K562 (cell line): ENCODE results near the gene FBN3. TPM values are rescaled to one million over a fixed set of nuclear protein-coding genes. Genes with fewer than 3 reads are reported as not detected.

Experiments used
- CCNT2 ChIP-seq: IDR thresholded peaks from 2 replicates; pipeline ENCODE4 v1.6.1; 2011; ENCODE audit warnings: borderline replicate concordance, low read depth, mild to moderate bottlenecking, moderate library complexity, mixed read lengths, low read length; ENCODE audit not compliant: insufficient read length; ENCODE audit errors: extremely low read depth
- JUND ChIP-seq, 2 experiments: IDR thresholded peaks; 2 replicates in 1 of 2; 3 replicates in 1 of 2; pipeline ENCODE4 v1.6.1; 2011; ENCODE audit warnings: borderline replicate concordance in 2 of 2, low read depth in 2 of 2, low read length in 2 of 2, improper control_type of control experiment in 1 of 2, missing biosample characterization in 1 of 2, missing genetic modification characterization in 1 of 2, missing genetic modification reagents in 1 of 2
- SETDB1 ChIP-seq: IDR thresholded peaks from one replicate; pipeline ENCODE4 v1.6.1; 2012; ENCODE audit warnings: low read length, control low read depth, inconsistent platforms
- ZC3H4 ChIP-seq: sonication (generic); formaldehyde crosslinking; IDR thresholded peaks from 2 replicates; pipeline ENCODE4 v1.9.0; 2021; ENCODE audit warnings: missing genetic modification reagents, borderline replicate concordance
- ZNF124 ChIP-seq: sonication (generic); formaldehyde crosslinking; IDR thresholded peaks from 2 replicates; pipeline ENCODE4 v1.8.1; 2022; ENCODE audit warnings: missing genetic modification reagents
- ZNF282 ChIP-seq: sonication (generic); formaldehyde crosslinking; IDR thresholded peaks from 2 replicates; pipeline ENCODE4 v1.8.1; 2023; ENCODE audit warnings: missing genetic modification reagents
- ZNF668 ChIP-seq: fragments of 250-450 bp; sonication (Bioruptor Pico); IDR thresholded peaks from 2 replicates; pipeline ENCODE4 v1.8.0; 2022; ENCODE audit warnings: mild to moderate bottlenecking, inconsistent platforms
- polyA plus RNA-seq, 8 experiments: library from polyadenylated mRNA; depleted of rRNA in 4 of 8; stranded (reverse) in 5 of 8; unstranded in 3 of 8; fragments of >200 nt; fragmentation: Nextera tagmentation in 2 of 8; fragmentation: Illumina TruSeq in 1 of 8; extraction: Ambion mirVana in 2 of 8; extraction: Trizol in 1 of 8; gene quantifications; 2 replicates each; pipeline versions ENCODE4 v1.2.1 to v1.2.3, GENCODE V29; 2011 to 2014; ENCODE audit warnings: inconsistent platforms in 1 of 8, missing spikeins in 1 of 8
- total RNA-seq, 7 experiments: library from RNA; depleted of rRNA in 6 of 7; stranded (reverse); fragments of >200 nt in 6 of 7; fragmentation: Illumina TruSeq in 2 of 7; extraction: Trizol in 2 of 7; gene quantifications; 2 replicates each; pipeline versions ENCODE4 v1.2.1 to v1.2.3, GENCODE V29; 2011 to 2021; ENCODE audit warnings: low replicate concordance in 1 of 7
- TF ChIP-seq, protein P1 (sequence below): IDR thresholded peaks from 2 replicates; pipeline ENCODE4 v1.6.1; 2014; ENCODE audit warnings: antibody characterized with exemption
- TF ChIP-seq, protein P2 (sequence below), 2 experiments: fragments of 450-650 bp in 1 of 2; sonication (generic) in 1 of 2; formaldehyde crosslinking in 1 of 2; IDR thresholded peaks in 1 of 2; conservative IDR thresholded peaks in 1 of 2; 2 replicates each; pipeline versions ENCODE4 v1.6.1 to v1.8.1; 2016 to 2023; ENCODE audit warnings: mild to moderate bottlenecking in 2 of 2, moderate library complexity in 2 of 2, inconsistent platforms in 1 of 2, missing genetic modification reagents in 1 of 2
- TF ChIP-seq, protein P3 (sequence below), 3 experiments: fragments of 200-800 bp in 1 of 3; sonication (Bioruptor generic) in 1 of 3; sonication (generic) in 1 of 3; formaldehyde crosslinking in 1 of 3; IDR thresholded peaks; 2 replicates each; pipeline versions ENCODE4 v1.6.1 to v1.8.0; 2016 to 2022; ENCODE audit warnings: mild to moderate bottlenecking in 2 of 3, missing compliant biosample characterization in 2 of 3, missing genetic modification characterization in 2 of 3, missing genetic modification reagents in 1 of 3
- TF ChIP-seq, protein P4 (sequence below): sonication (generic); formaldehyde crosslinking; IDR thresholded peaks from 2 replicates; pipeline ENCODE4 v1.8.1; 2023; ENCODE audit warnings: missing genetic modification reagents, mild to moderate bottlenecking, borderline replicate concordance

FBN3 gene
- total and polyA plus RNA-seq, 9 of the 15 experiments (the other 6 are each of a cell fraction or from before 2014, with no cell fraction given), result under 0.01 to 0.29 (median 0.01) TPM; not detected in 4

DNA sequence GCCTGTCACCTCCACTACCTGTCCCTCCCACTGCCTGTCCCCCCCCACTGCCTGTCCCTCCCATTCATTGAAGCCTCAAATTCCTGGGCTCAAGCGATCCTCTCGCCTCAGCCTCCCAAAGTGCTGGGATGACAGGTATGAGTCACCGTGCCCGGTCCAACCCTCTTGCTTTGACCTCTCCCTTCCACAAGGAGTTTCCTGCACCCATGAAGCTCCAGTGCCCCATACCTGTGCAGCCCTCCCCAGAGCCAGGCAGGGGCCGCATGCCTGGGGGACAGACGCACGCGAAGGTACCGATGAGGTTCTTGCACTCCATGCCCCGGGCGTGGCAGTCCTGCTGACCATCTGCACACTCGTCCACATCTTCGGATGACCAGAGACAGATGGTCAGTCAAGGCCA is 62.5 kb downstream of the FBN3 start (continued):
- TF ChIP-seq, protein P1, sequence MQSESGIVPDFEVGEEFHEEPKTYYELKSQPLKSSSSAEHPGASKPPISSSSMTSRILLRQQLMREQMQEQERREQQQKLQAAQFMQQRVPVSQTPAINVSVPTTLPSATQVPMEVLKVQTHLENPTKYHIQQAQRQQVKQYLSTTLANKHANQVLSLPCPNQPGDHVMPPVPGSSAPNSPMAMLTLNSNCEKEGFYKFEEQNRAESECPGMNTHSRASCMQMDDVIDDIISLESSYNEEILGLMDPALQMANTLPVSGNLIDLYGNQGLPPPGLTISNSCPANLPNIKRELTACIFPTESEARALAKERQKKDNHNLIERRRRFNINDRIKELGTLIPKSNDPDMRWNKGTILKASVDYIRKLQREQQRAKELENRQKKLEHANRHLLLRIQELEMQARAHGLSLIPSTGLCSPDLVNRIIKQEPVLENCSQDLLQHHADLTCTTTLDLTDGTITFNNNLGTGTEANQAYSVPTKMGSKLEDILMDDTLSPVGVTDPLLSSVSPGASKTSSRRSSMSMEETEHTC, result no peak
- TF ChIP-seq, protein P2, sequence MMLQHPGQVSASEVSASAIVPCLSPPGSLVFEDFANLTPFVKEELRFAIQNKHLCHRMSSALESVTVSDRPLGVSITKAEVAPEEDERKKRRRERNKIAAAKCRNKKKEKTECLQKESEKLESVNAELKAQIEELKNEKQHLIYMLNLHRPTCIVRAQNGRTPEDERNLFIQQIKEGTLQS (IDR thresholded peaks at IDR 0.05), result peak; percentile 60
- TF ChIP-seq, protein P2 (CRISPR knock-in tag; conservative IDR thresholded peaks at IDR 0.05), result no peak
- TF ChIP-seq ZNF668 (CRISPR knock-in tag), result no peak
- TF ChIP-seq CCNT2, result no peak
- no peak for TF ChIP-seq ZNF282
- no peak for TF ChIP-seq ZNF124 (CRISPR knock-in tag)
- TF ChIP-seq JUND (IDR thresholded peaks at IDR 0.05; ENCODE audit: borderline replicate concordance, low read depth, low read length), result peak; percentile 60
- TF ChIP-seq JUND (tag; IDR thresholded peaks at IDR 0.05; ENCODE audit: borderline replicate concordance, low read depth, low read length), result no peak; the same call in 2 of the 3 replicates
- TF ChIP-seq, protein P3, sequence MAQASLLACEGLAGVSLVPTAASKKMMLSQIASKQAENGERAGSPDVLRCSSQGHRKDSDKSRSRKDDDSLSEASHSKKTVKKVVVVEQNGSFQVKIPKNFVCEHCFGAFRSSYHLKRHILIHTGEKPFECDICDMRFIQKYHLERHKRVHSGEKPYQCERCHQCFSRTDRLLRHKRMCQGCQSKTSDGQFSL (CRISPR knock-in tag; IDR thresholded peaks at IDR 0.05), result peak; percentile 73
- TF ChIP-seq, protein P3 (tag; IDR thresholded peaks at IDR 0.05), result no peak; a peak in 1 of 4 replicates
- TF ChIP-seq, protein P4, sequence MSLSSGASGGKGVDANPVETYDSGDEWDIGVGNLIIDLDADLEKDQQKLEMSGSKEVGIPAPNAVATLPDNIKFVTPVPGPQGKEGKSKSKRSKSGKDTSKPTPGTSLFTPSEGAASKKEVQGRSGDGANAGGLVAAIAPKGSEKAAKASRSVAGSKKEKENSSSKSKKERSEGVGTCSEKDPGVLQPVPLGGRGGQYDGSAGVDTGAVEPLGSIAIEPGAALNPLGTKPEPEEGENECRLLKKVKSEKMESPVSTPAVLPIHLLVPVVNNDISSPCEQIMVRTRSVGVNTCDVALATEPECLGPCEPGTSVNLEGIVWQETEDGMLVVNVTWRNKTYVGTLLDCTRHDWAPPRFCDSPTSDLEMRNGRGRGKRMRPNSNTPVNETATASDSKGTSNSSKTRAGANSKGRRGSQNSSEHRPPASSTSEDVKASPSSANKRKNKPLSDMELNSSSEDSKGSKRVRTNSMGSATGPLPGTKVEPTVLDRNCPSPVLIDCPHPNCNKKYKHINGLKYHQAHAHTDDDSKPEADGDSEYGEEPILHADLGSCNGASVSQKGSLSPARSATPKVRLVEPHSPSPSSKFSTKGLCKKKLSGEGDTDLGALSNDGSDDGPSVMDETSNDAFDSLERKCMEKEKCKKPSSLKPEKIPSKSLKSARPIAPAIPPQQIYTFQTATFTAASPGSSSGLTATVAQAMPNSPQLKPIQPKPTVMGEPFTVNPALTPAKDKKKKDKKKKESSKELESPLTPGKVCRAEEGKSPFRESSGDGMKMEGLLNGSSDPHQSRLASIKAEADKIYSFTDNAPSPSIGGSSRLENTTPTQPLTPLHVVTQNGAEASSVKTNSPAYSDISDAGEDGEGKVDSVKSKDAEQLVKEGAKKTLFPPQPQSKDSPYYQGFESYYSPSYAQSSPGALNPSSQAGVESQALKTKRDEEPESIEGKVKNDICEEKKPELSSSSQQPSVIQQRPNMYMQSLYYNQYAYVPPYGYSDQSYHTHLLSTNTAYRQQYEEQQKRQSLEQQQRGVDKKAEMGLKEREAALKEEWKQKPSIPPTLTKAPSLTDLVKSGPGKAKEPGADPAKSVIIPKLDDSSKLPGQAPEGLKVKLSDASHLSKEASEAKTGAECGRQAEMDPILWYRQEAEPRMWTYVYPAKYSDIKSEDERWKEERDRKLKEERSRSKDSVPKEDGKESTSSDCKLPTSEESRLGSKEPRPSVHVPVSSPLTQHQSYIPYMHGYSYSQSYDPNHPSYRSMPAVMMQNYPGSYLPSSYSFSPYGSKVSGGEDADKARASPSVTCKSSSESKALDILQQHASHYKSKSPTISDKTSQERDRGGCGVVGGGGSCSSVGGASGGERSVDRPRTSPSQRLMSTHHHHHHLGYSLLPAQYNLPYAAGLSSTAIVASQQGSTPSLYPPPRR, result no peak
- TF ChIP-seq SETDB1, result no peak
- no peak for TF ChIP-seq ZC3H4 (CRISPR knock-in tag)
